ENCODE results near the gene SLC4A9. TPM values are rescaled to one million over a fixed set of nuclear protein-coding genes. Genes with fewer than 3 reads are reported as not detected.

Gene SLC4A9
- total RNA-seq, 2 experiments from 2014 or later = 0.26 TPM; not detected in 1

GRCh38 chr5:140363631-140364471 is 3.9 kb downstream of the SLC4A9 start:
- CTCF ChIA-PET = interaction anchor here (0.5 to 3.3 kb wide), 51 partner anchors 7 to 362 kb away, joined by 3 to 24 read pairs (median 4); partner anchors contain the start of genes ANKHD1, EIF4EBP3, HBEGF and IK

GRCh38 chr5:140364472-140364765 is 4.4 kb downstream of the SLC4A9 start:
- Mint-ChIP-seq H3K4me3 (no peak overlapping the region), H3K27ac (no peak overlapping the region), H3K36me3 (no peaks in the 10 kb centered on the region), H3K27me3 (no peaks in the 10 kb centered on the region), H3K4me1 (ENCODE audit: low read depth) (peaks cover 4% of the 10 kb centered on the region), H3K9me3 (no peaks in the 10 kb centered on the region)
- no peak for DNase-seq
- intact Hi-C loops (cut with micrococcal nuclease) = loop anchor here (5.0 kb wide), 2 partner anchors 193 to 348 kb away; partner anchors contain the start of gene SRA1
- POLR2A ChIA-PET = no interaction called here
- CTCF ChIA-PET = interaction anchor here (1.2 to 3.3 kb wide), 11 partner anchors 8 to 351 kb away, joined by 3 to 24 read pairs (median 6); partner anchors contain the start of genes EIF4EBP3 and HBEGF

More at GRCh38 chr5:140363631-140364471, 3.9 kb downstream of the SLC4A9 start:
- Mint-ChIP-seq H3K4me3 (peak overlapping the region; percentile 72), H3K9me3 (no peaks in the 10 kb centered on the region), H3K4me1 (ENCODE audit: low read depth) (peaks cover 4% of the 10 kb centered on the region), H3K36me3 (no peaks in the 10 kb centered on the region), H3K27me3 (no peaks in the 10 kb centered on the region), H3K27ac (peak overlapping the region; percentile 52)
- intact Hi-C loops (cut with micrococcal nuclease) = loop anchor here (1.0 to 5.0 kb wide), 3 partner anchors 193 to 348 kb away; partner anchors contain the start of gene SRA1
- POLR2A ChIA-PET = no interaction called here
- DNase-seq = no peak

- H3K27me3 Mint-ChIP-seq = no peaks in the 10 kb centered on the region
- peaks cover 4% of the 10 kb centered on the region for H3K4me1 Mint-ChIP-seq (ENCODE audit: low read depth)
- no peaks in the 10 kb centered on the region for H3K36me3 Mint-ChIP-seq
- H3K9me3 Mint-ChIP-seq = no peaks in the 10 kb centered on the region
- POLR2A ChIA-PET = no interaction called here
- no peak overlapping the region for H3K27ac Mint-ChIP-seq
- CTCF ChIA-PET = interaction anchor here (1.2 to 3.3 kb wide), 5 partner anchors 8 to 355 kb away, joined by 3 to 24 read pairs (median 4); partner anchors contain the start of gene HBEGF
- H3K4me3 Mint-ChIP-seq = no peak overlapping the region
- no peak for DNase-seq
- intact Hi-C loops (cut with micrococcal nuclease) = no loop called here
These were observed 5.3 kb downstream of the SLC4A9 start for GRCh38 chr5:140365282-140365681.

GRCh38 chr5:140365941-140366340 is 5.9 kb downstream of the SLC4A9 start:
- Mint-ChIP-seq H3K4me1 (ENCODE audit: low read depth) (peaks cover 4% of the 10 kb centered on the region), H3K36me3 (no peaks in the 10 kb centered on the region), H3K4me3 (no peak overlapping the region), H3K27me3 (no peaks in the 10 kb centered on the region), H3K9me3 (no peaks in the 10 kb centered on the region), H3K27ac (no peak overlapping the region)
- DNase-seq = no peak
- intact Hi-C loops (cut with micrococcal nuclease) = no loop called here
- ChIA-PET POLR2A (no interaction called here), CTCF (interaction anchor here (0.7 to 3.3 kb wide), 7 partner anchors 7 to 354 kb away, joined by 3 to 24 read pairs (median 4); partner anchors contain the start of gene HBEGF)

GRCh38 chr5:140366589-140367255 is 6.7 kb downstream of the SLC4A9 start:
- no peak overlapping the region for H3K4me3 Mint-ChIP-seq
- no peaks in the 10 kb centered on the region for H3K9me3 Mint-ChIP-seq
- H3K36me3 Mint-ChIP-seq = no peaks in the 10 kb centered on the region
- peaks cover 4% of the 10 kb centered on the region for H3K4me1 Mint-ChIP-seq (ENCODE audit: low read depth)
- DNase-seq = no peak
- intact Hi-C loops (cut with micrococcal nuclease) = no loop called here
- H3K27ac Mint-ChIP-seq = no peak overlapping the region
- ChIA-PET CTCF (interaction anchor here (0.6 to 2.1 kb wide), 8 partner anchors 11 to 353 kb away, joined by 3 to 8 read pairs (median 4); partner anchors contain the start of gene HBEGF), POLR2A (interaction anchor here (0.6 kb wide), 1 partner anchor 115 kb away, joined by 4 read pairs; no protein-coding TSS in a partner anchor)
- no peaks in the 10 kb centered on the region for H3K27me3 Mint-ChIP-seq

GRCh38 chr5:140367256-140368013 is 7.4 kb downstream of the SLC4A9 start:
- no peak for DNase-seq
- H3K27me3 Mint-ChIP-seq = no peaks in the 10 kb centered on the region
- no peaks in the 10 kb centered on the region for H3K9me3 Mint-ChIP-seq
- CTCF ChIA-PET = interaction anchor here (0.6 to 2.1 kb wide), 7 partner anchors 12 to 128 kb away, joined by 3 to 6 read pairs (median 4); partner anchors contain the start of gene HBEGF
- H3K27ac Mint-ChIP-seq = no peak overlapping the region
- no peaks in the 10 kb centered on the region for H3K36me3 Mint-ChIP-seq
- intact Hi-C loops (cut with micrococcal nuclease) = no loop called here
- peaks cover 4% of the 10 kb centered on the region for H3K4me1 Mint-ChIP-seq (ENCODE audit: low read depth)
- no peak overlapping the region for H3K4me3 Mint-ChIP-seq
- POLR2A ChIA-PET = interaction anchor here (0.6 kb wide), 1 partner anchor 116 kb away, joined by 4 read pairs; no protein-coding TSS in a partner anchor

- ChIA-PET POLR2A (no interaction called here), CTCF (interaction anchor here (0.7 to 3.5 kb wide), 21 partner anchors 7 to 352 kb away, joined by 3 to 30 read pairs (median 8); partner anchors contain the start of genes ANKHD1, CD14 and SLC4A9)
- Mint-ChIP-seq H3K4me1 (ENCODE audit: low read depth) (peaks cover 3% of the 10 kb centered on the region), H3K9me3 (no peaks in the 10 kb centered on the region), H3K4me3 (no peak overlapping the region), H3K27me3 (no peaks in the 10 kb centered on the region), H3K27ac (no peak overlapping the region), H3K36me3 (no peaks in the 10 kb centered on the region)
- intact Hi-C loops (cut with micrococcal nuclease) = no loop called here
- DNase-seq = no peak
These were observed 11.6 kb downstream of the SLC4A9 start for GRCh38 chr5:140371356-140372151.

- ChIA-PET POLR2A (interaction anchor here (1.2 kb wide), 1 partner anchor 9 kb away, joined by 3 read pairs; no protein-coding TSS in a partner anchor), CTCF (interaction anchor here (0.7 to 3.5 kb wide), 44 partner anchors 9 to 351 kb away, joined by 3 to 30 read pairs (median 4); partner anchors contain the start of genes ANKHD1, CD14, HBEGF and IK)
- H3K36me3 Mint-ChIP-seq = no peaks in the 10 kb centered on the region
- peak; percentile 48 for DNase-seq
- intact Hi-C loops (cut with micrococcal nuclease) = loop anchor here (1.0 kb wide), 2 partner anchors 262 to 347 kb away; no protein-coding TSS in a partner anchor
- no peaks in the 10 kb centered on the region for H3K27me3 Mint-ChIP-seq
- H3K4me1 Mint-ChIP-seq (ENCODE audit: low read depth) = peaks cover 3% of the 10 kb centered on the region
- no peak overlapping the region for H3K27ac Mint-ChIP-seq
- no peaks in the 10 kb centered on the region for H3K9me3 Mint-ChIP-seq
- H3K4me3 Mint-ChIP-seq = no peak overlapping the region
These were observed 13.0 kb downstream of the SLC4A9 start for GRCh38 chr5:140372971-140373487.

GRCh38 chr5:140381351-140381750 is 21.4 kb downstream of the SLC4A9 start:
- Mint-ChIP-seq H3K4me1 (ENCODE audit: low read depth) (peaks cover 15% of the 10 kb centered on the region), H3K27me3 (no peaks in the 10 kb centered on the region), H3K4me3 (no peak overlapping the region), H3K9me3 (peaks cover 2% of the 10 kb centered on the region), H3K27ac (no peak overlapping the region), H3K36me3 (no peaks in the 10 kb centered on the region)
- ChIA-PET CTCF (interaction anchor here (0.9 to 2.5 kb wide), 4 partner anchors 9 to 141 kb away, joined by 3 to 14 read pairs (median 4); no protein-coding TSS in a partner anchor), POLR2A (no interaction called here)
- intact Hi-C loops (cut with micrococcal nuclease) = no loop called here
- no peak for DNase-seq

GRCh38 chr5:140381972-140382371 is 22.0 kb downstream of the SLC4A9 start:
- CTCF ChIA-PET = interaction anchor here (1.0 to 2.5 kb wide), 4 partner anchors 9 to 338 kb away, joined by 3 to 14 read pairs (median 4); no protein-coding TSS in a partner anchor
- Mint-ChIP-seq H3K4me1 (ENCODE audit: low read depth) (peaks cover 15% of the 10 kb centered on the region), H3K36me3 (no peaks in the 10 kb centered on the region), H3K9me3 (peaks cover 2% of the 10 kb centered on the region), H3K27me3 (no peaks in the 10 kb centered on the region), H3K27ac (no peak overlapping the region), H3K4me3 (no peak overlapping the region)
- DNase-seq = peak; percentile 51
- POLR2A ChIA-PET = interaction anchor here (0.9 kb wide), 1 partner anchor 9 kb away, joined by 3 read pairs; no protein-coding TSS in a partner anchor
- intact Hi-C loops (cut with micrococcal nuclease) = loop anchor here (1.0 kb wide), 1 partner anchor 19 kb away; the partner anchor contains the start of gene ANKHD1
